HG02981 (cell line): ENCODE results near the gene TRUB2.
A peak's percentile ranks its signal among the peaks of the same experiment; 100 is the strongest.
"Not testable (repeated sequence)": the region's sequence is repeated elsewhere in the genome, so short reads cannot be mapped to it uniquely, and the experiment has no call there.

Source experiments
- ATAC-seq: cut with Tn5 transposase; IDR thresholded peaks from one replicate; pipeline ENCODE4 v1.9.1; 2021; ENCODE audit warnings: mild to moderate bottlenecking, moderate library complexity; ENCODE audit not compliant: unreplicated experiment

Gene TRUB2

DNA sequence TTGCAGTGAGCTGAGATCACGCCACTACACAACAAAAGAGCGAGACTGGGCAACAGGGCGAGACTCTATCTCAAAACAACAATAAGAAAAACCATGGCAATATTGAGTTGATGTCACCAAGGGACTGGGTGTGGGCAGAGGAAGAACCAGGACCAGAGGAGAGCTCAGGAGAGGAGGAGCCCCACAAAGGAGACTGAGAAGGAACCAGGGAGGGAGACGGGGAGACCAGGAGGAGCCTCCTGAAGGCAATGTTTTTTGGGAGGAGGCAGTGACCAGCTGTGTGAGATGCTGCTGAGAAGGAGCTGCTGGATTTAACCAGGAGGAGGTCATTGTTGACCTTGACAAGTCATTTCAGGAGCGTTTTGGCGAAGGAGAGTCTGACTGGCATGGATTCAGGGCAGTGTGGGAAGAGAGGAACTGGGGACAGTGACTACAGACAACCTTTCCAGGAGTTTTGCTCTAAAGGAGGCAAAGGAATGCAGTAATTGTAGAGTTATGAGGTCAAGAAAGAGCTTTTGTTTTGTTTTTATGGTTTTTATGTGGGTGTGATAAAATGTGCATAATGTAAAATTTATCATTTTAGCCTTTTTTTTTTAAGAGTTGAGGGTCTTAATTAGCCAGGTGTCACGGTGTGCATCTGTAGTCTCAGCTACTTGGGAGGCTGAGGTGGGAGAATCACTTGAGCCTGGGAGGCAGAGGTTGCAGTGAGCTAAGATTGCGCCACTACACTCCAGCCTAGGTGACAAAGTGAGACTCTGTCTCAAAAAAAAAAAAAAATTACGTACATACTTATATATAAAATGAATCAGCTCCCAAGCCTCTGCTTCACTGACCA, 17.9 kb downstream of the TRUB2 start:
- ATAC-seq: no peak

GRCh38 chr9:128298535-128299482, 23.4 kb downstream of the TRUB2 start:
- ATAC-seq: no peak

DNA sequence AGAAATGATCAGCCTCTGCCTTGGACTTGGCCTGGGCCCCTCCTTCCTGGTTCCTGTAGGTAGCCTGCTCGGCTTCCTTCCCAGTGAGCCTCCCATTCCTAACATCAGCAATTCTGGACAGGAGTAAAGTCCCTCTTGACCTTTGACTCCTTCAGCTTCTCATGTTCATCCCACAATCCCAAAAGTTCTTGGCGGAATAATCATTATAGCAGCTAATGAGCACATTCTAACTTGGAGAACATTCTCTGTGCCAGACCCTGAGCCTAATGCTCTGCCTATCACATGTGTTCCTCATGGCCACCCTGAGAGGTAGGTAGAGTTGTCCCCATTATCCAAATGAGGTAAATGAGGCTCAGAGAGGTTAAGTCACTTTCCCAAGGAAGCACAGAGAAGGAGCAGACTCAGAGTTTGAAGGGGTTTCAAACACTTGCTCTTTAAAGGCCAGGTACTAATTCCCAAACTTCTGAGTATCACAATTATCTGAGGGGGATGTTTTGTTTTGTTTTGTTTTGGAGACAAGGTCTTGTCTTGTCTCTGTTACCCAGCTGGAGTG, 24.9 kb downstream of the TRUB2 start:
- no peak for ATAC-seq

- ATAC-seq: no peak
Observed at GRCh38 chr9:128296340-128297220, 25.7 kb downstream of the TRUB2 start.

DNA sequence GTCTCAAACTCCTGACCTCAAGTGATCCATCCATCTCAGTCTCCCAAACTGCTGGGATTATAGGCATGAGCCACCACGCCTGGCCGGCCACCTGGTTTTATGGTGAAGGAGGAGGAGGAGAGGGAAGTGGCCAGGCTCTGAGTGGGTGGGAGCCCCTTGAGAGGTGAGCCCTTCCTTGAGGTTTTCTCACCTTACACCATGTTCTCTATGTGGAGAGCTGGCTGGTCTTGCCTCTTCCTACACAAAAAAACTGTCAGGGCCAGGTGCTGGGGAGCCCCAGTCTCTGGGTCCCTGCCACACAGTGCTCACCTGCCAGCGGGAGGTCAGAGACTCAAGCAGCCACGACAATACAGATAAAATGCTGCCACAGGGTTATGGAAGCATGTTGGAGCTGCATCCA, 28.1 kb downstream of the TRUB2 start:
- ATAC-seq: no peak

DNA sequence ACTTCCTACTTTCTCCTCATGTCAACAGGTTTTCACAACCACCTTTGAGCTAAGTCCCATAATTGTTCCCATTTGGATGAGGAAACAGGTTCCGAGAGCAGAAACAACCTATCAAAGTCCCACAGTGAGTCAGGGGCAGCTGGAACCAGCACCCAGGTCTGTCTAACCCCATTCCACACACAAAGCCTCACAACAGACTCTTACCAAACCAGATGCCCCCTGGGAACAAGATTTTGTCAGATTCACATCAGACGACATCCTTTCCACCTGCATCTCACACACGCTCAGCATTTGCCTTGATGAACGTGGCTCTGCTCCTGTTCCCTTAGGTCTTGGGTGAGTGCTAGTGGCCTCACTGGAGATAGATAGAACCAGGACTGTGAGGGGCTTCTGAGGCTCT, 29.2 kb downstream of the TRUB2 start:
- no peak for ATAC-seq

GRCh38 chr9:128292009-128292408, 30.2 kb downstream of the TRUB2 start:
- no peak for ATAC-seq

- no peak for ATAC-seq
Observed at GRCh38 chr9:128288273-128289004, 33.8 kb downstream of the TRUB2 start.

- no peak for ATAC-seq
Observed at GRCh38 chr9:128286440-128286839, 35.8 kb downstream of the TRUB2 start.

DNA sequence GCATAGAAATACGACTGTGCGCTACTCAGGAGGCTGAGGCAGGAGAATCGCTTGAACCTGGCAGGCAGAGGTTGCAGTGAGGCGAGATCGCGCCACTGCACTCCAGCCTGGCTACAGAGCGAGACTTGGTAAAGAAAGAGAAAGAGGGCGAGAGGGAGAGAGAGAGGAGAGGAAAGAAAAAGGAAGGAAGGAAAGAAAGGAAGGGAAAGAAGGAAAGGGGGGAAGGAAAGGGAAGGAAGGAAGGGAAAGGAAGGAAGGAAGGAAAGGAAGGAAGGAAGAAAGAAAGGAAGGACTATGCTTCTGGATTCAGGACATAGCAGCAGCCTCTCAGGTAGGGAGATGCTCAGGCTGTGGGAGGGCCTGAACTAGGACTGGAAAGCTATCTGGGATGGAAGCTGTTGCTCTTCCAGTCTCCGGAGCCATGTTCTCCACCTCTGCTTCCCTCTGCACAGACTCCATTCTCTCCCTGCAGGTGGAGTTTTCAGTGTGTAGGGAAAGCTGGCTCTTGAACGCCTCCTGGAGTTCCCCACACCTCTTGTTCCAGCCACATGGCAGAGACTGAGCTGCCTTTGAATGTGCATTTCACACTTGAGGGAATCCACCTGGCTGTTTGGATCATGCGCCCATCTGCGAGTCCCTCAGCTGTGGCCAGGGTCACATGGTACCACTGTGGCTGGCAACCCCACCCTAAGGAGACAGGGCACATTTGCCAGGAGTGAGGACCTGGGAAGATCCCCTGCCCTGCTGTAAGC, 37.0 kb downstream of the TRUB2 start:
- no peak for ATAC-seq

DNA sequence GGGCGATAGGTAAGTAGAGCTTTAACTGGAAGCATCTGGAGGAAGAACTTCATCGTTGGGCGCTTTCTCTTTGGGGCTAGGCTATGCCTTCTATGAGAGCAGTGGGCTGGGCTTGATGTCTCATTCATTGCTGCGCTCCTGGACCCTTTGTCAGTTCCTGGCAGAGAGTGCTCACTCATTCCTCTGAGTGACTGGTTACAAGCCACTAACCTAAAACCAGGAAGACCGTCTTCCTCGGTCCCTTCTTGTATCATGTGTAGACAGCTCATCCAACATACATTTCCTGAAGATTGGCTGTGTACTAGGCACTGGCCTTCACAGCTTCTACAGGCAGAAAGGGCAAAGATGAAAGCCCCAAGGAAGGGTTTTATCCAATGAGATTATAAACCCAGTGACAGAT, 39.7 kb downstream of the TRUB2 start:
- ATAC-seq: no peak

DNA sequence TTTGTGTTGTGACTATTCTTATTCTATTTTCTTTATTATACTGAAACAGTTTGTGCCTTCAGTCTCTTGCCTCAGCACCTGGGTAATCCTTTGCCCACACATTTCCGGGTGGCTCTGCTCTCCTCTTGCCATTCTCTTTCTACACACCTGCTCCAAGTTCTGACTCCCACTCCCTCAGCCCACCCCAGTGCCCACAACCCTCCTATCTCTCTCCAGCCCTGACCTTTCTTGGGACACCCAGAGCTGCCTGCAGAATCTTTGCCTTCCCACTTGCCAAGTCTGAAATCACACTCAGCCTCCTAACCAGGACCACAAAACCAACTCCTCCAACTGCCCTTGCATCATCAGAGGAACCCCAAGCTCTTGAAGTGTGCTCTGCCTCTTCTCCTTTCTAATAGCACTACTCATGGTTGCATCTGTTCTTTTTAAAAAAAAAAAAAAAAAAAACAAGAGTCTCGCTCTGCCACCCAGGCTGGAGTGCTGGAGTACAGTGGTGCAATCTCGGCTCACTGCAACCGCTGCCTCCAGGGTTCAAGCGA, 42.1 kb downstream of the TRUB2 start:
- no peak for ATAC-seq

DNA sequence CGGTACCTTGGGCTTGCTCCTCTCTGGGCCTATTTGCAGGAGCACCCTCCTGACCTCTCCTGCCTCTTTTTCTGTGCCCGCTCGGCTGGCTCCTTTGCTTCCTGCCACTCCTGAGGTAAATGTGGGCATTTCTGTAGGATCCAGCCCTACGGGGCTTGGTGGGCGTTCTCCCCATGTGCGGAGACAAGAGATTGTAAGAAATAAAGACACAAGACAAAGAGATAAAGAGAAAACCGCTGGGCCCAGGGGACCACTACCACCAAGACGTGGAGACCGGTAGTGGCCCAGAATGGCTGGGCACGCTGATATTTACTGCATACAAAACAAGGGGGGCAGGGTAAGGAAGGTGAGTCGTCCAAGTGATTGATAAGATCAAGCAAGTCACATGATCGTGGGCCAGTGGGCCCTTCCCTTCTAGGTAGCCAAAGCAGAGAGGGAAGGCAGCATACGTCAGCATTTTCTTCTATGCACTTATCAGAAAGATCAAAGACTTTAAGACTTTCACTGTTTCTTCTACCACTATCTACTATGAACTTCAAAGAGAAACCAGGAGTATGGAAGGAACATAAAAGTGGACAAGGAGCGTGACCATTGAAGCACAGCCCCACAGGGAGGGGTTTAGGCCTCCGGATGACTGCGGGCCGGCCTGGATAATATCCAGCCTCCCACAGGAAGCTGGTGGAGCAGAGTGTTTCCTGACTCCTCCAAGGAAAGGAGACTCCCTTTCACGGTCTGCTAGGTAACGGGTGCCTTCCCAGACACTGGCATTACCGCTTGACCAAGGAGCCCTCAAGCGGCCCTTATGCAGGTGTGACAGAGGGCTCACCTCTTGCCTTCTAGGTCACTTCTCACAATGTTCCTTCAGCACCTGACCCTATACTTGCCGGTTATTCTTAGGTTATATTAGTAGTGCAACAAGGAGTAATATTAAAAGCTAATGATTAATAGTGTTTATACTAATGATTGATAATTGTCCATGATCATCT, 42.9 kb downstream of the TRUB2 start:
- not testable (repeated sequence) for ATAC-seq

DNA sequence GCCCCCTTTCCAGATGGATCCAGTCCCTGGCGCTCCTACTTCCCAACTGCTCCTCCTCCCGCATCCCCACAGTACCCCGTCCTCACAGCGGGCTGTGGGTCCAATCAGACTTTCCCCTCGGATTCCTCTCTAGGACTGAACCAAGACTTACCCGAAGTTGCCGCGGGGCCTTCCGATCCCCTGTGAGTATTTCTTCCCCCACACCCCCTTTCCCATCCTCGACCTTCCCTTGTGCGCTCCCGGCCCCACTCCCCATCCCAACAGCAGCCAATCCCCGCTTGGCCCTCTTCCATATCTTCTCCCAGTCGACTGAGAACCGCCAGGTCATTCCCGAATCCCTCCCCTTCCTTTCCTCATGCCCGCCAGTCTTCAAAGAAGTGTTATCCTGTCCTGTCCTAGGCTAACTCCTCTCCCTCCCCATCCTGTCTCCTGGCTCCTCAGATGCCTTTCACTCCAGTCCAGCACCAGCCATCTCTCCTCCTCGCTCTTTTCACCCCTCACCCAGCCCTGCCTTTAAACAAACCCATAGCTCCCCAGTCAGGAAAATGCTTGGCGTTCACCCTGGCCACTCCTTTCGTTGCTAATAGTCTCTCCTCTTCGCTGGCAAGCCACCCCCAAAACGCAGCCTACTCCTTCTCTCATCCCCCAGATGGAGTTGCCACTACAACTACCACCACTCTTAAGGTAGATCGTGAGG, 45.5 kb downstream of the TRUB2 start:
- ATAC-seq: no peak

DNA sequence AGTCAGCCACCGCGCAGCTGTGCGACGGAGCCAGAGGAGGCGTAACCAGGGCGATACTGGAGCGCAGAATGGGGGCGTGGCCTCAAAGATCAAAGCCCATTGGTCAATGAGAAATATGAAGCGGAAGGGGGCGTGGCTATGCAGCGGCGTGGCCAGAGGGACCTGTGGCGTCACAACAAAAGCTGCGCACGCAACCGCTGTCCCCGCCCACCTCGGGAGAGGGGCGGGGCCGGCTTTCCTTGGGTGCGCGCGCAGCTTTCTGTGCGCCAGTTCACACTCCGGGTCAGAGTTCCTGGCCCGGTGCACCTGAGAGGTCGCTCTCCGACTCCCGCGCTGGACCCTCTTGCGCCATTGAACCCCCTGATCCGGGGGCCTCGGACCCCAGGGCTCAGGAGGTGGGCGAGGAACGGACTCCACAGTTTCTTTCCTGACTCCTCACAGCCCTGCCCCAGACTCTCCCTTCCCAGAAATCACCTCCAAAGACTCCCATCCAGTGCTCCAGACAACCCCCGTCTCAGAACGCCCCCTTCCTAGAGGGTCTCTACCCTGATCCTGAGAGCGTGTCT, 46.2 kb downstream of the TRUB2 start, which contains the start of gene SWI5:
TSS of gene SWI5 (plus strand) at position 269 of the 566 bp plus-strand sequence.
- ATAC-seq: peak; percentile 93

GRCh38 chr9:128275198-128276007, 46.8 kb downstream of the TRUB2 start, which contains the start of gene GOLGA2:
GOLGA2 (minus strand) TSS chr9:128276007; CDS start chr9:128275976, 31 bp downstream.
- peak; percentile 44 for ATAC-seq
